GM19239 (cell line): ENCODE measurements around the gene UGT1A10.
"Not testable (repeated sequence)": the region's sequence is repeated elsewhere in the genome, so short reads cannot be mapped to it uniquely, and the experiment has no call there.

Source experiments
- DNase-seq: peaks from one replicate; pipeline ENCODE4 v3.0.0; 2011; ENCODE audit warnings: low spot score; ENCODE audit not compliant: insufficient read length
- FAIRE-seq: peaks from 2 replicates; lab custom pipeline; 2011; peaks lifted over from hg19 to GRCh38; lab: Jason Lieb, UNC

Gene UGT1A10

GRCh38 chr2:233636306-233636705 is at the start of gene UGT1A10:
TSS of gene UGT1A10 (plus strand) at chr2:233636448. CDS start at chr2:233636523, 75 bp downstream.
- FAIRE-seq, DNase-seq: not testable (repeated sequence)

- DNase-seq (no peak), FAIRE-seq (no peak)
These were observed 47.8 kb upstream of the UGT1A10 start for GRCh38 chr2:233588400-233588799.

- not testable (repeated sequence) for DNase-seq, FAIRE-seq
These were observed 43.5 kb upstream of the UGT1A10 start for GRCh38 chr2:233592706-233593105.

GRCh38 chr2:233593201-233593600 is 43.0 kb upstream of the UGT1A10 start:
- FAIRE-seq: no peak
- no peak for DNase-seq

GRCh38 chr2:233597522-233597921 is 38.7 kb upstream of the UGT1A10 start:
- FAIRE-seq: no peak
- DNase-seq: no peak

- FAIRE-seq (no peak), DNase-seq (no peak)
These were observed 37.3 kb upstream of the UGT1A10 start for GRCh38 chr2:233598952-233599351.

GRCh38 chr2:233600386-233600785 is 35.9 kb upstream of the UGT1A10 start:
- FAIRE-seq (no peak), DNase-seq (no peak)

- DNase-seq (no peak), FAIRE-seq (no peak)
These were observed 34.2 kb upstream of the UGT1A10 start for GRCh38 chr2:233602076-233602475.

- no peak for FAIRE-seq
- DNase-seq: no peak
These were observed 32.7 kb upstream of the UGT1A10 start for GRCh38 chr2:233603520-233603919.

- FAIRE-seq (no peak), DNase-seq (no peak)
These were observed 31.4 kb upstream of the UGT1A10 start for GRCh38 chr2:233604826-233605225.

GRCh38 chr2:233605680-233606079 is 30.6 kb upstream of the UGT1A10 start:
- FAIRE-seq (no peak), DNase-seq (no peak)

GRCh38 chr2:233611284-233611683 is 25.0 kb upstream of the UGT1A10 start:
- DNase-seq: no peak
- FAIRE-seq: no peak

GRCh38 chr2:233617476-233617875 is 18.8 kb upstream of the UGT1A10 start, which contains the start of gene UGT1A8:
TSS of gene UGT1A8 (plus strand) at chr2:233617633. CDS start at chr2:233617708, 75 bp downstream.
- not testable (repeated sequence) for FAIRE-seq

GRCh38 chr2:233620204-233620603 is 16.0 kb upstream of the UGT1A10 start:
- DNase-seq: no peak
- FAIRE-seq: no peak

More at GRCh38 chr2:233617476-233617875, 18.8 kb upstream of the UGT1A10 start, which contains the start of gene UGT1A8:
- not testable (repeated sequence) for DNase-seq

- not testable (repeated sequence) for FAIRE-seq, DNase-seq
These were observed 14.4 kb upstream of the UGT1A10 start for GRCh38 chr2:233621863-233622262.

- no peak for FAIRE-seq
- no peak for DNase-seq
These were observed 8.8 kb upstream of the UGT1A10 start for GRCh38 chr2:233627331-233628025.

GRCh38 chr2:233638836-233639235 is 2.6 kb downstream of the UGT1A10 start:
- no peak for DNase-seq
- peak; percentile 23 for FAIRE-seq

GRCh38 chr2:233639860-233640259 is 3.6 kb downstream of the UGT1A10 start:
- DNase-seq (no peak), FAIRE-seq (no peak)

GRCh38 chr2:233643128-233643527 is 6.9 kb downstream of the UGT1A10 start:
- FAIRE-seq: no peak
- DNase-seq: no peak

GRCh38 chr2:233646033-233646432 is 9.8 kb downstream of the UGT1A10 start:
- not testable (repeated sequence) for FAIRE-seq, DNase-seq

GRCh38 chr2:233650981-233651380 is 14.7 kb downstream of the UGT1A10 start:
- DNase-seq (no peak), FAIRE-seq (no peak)

- DNase-seq: no peak
- FAIRE-seq: no peak
These were observed 15.2 kb downstream of the UGT1A10 start for GRCh38 chr2:233651430-233651829.
